Measurements from ENCODE around the gene CHN2. TPM values are rescaled to one million over a fixed set of nuclear protein-coding genes. Genes with fewer than 3 reads are reported as not detected.

CHN2 gene
- total RNA-seq, 1 experiment from 2014 or later, result 2.1 TPM

DNA sequence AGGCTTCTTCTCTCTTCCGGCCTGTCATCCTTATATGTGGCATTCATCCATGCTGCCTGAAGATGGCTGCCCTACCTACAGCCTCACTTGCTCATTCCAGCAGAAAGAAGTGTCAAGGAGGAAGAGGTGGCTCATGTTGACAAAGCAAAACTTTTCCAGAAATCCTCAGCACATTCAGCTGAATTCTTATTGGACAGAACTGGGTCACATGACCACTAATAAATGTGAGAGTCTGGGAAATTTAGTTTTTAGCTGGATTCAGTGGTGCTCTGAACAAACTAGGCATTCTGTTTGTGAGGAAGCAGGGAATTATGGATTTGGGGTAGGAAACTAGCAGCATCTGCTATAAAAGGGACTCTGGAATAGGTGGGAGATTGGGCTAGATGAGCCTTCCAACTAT is 58.6 kb downstream of the CHN2 start:
- Histone ChIP-seq H3K36me3 (ENCODE audit: control insufficient read depth in 1 of 2, insufficient read depth in 2 of 2, low read length in 2 of 2) (no peaks in the 10 kb centered on the region), H3K4me1 (ENCODE audit: control insufficient read depth in 1 of 2, insufficient read depth in 2 of 2, low read length in 2 of 2) (peaks cover 0 to 10% of the 10 kb centered on the region in 2 experiments; a peak in 2 of 4 replicates), H3K4me2 (ENCODE audit: low read length) (no peak overlapping the region), H3K79me2 (ENCODE audit: insufficient read depth, low read length) (no peaks in the 10 kb centered on the region), H4K20me1 (ENCODE audit: insufficient read depth) (no peaks in the 10 kb centered on the region), H3K9me2 (ENCODE audit: insufficient read depth) (no peaks in the 10 kb centered on the region), H3K27me3 (ENCODE audit: insufficient read depth, low read length) (no peaks in the 10 kb centered on the region), H3K9me3 (ENCODE audit: control insufficient read depth in 1 of 2, insufficient read depth in 1 of 2, low read depth in 1 of 2, low read length in 2 of 2) (no peaks in the 10 kb centered on the region), H3K27ac (ENCODE audit: low read depth, low read length) (no peak overlapping the region), H2AFZ (ENCODE audit: low read depth, low read length, poor library complexity, severe bottlenecking) (peak overlapping the region; percentile 35), H3K9ac (ENCODE audit: low read length) (no peak overlapping the region), H3K4me3 (replicated peaks in 1 of 2; ENCODE audit: low read depth in 1 of 2, low read length in 2 of 2) (no peak overlapping the region)
- ChIA-PET CTCF (no interaction called here), RAD21 (ENCODE audit: low non-redundant PET in 1 of 2, low total read pairs in 2 of 2, uncharacterized antibody in 2 of 2, unreplicated experiment in 2 of 2) (no interaction called here), POLR2A (no interaction called here)
- no peak for TF ChIP-seq SP1 (IDR thresholded peaks at IDR 0.05; ENCODE audit: low read depth)
- TF ChIP-seq, protein P1, sequence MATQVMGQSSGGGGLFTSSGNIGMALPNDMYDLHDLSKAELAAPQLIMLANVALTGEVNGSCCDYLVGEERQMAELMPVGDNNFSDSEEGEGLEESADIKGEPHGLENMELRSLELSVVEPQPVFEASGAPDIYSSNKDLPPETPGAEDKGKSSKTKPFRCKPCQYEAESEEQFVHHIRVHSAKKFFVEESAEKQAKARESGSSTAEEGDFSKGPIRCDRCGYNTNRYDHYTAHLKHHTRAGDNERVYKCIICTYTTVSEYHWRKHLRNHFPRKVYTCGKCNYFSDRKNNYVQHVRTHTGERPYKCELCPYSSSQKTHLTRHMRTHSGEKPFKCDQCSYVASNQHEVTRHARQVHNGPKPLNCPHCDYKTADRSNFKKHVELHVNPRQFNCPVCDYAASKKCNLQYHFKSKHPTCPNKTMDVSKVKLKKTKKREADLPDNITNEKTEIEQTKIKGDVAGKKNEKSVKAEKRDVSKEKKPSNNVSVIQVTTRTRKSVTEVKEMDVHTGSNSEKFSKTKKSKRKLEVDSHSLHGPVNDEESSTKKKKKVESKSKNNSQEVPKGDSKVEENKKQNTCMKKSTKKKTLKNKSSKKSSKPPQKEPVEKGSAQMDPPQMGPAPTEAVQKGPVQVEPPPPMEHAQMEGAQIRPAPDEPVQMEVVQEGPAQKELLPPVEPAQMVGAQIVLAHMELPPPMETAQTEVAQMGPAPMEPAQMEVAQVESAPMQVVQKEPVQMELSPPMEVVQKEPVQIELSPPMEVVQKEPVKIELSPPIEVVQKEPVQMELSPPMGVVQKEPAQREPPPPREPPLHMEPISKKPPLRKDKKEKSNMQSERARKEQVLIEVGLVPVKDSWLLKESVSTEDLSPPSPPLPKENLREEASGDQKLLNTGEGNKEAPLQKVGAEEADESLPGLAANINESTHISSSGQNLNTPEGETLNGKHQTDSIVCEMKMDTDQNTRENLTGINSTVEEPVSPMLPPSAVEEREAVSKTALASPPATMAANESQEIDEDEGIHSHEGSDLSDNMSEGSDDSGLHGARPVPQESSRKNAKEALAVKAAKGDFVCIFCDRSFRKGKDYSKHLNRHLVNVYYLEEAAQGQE (IDR thresholded peaks at IDR 0.05; ENCODE audit: low read depth), result no peak
- no peak for TF ChIP-seq ZFX (IDR thresholded peaks at IDR 0.05)
- TF ChIP-seq ELF1 (IDR thresholded peaks at IDR 0.05; ENCODE audit: borderline replicate concordance, low read depth), result no peak
- TF ChIP-seq POLR2AphosphoS5 (IDR thresholded peaks at IDR 0.05; ENCODE audit: low read depth, low read length), result no peak
- TF ChIP-seq TCF7L2 (IDR thresholded peaks at IDR 0.05; ENCODE audit: borderline replicate concordance, extremely low read depth, insufficient read depth, insufficient read length), result no peak
- no peak for ATAC-seq
- DNase-seq (ENCODE audit: low read depth, low spot score), result no peak
- no TSS peak for BruUV-seq (replicated peaks)
- intact Hi-C loops (cut with micrococcal nuclease), result no loop called here

DNA sequence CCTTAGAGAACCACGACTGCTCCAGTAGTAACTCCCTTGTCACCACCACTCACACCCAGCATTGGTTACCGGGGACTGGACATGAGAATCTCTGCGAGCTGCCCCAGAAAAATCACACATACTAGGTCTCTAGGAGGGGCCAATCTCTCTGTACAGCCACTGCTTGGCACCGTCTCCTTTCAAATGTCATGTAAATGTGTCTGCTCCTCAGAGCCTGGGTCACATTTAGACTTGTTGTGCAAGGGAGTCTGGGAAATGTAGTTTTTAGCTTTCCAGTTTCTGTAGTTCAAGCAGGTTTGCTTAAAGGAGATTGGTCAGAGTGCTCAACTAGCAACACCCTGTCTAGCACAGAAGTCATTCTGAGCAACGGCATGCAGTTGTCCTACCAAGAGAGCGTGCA is 60.0 kb downstream of the CHN2 start:
- no peak; the same call in 1 of the 2 replicates for ATAC-seq
- no TSS peak for BruUV-seq (replicated peaks)
- no peak for TF ChIP-seq SIN3A (IDR thresholded peaks at IDR 0.05; ENCODE audit: low read depth)
- no peak for TF ChIP-seq CBX3 (IDR thresholded peaks at IDR 0.05; ENCODE audit: low read depth)
- TF ChIP-seq POLR2A (IDR thresholded peaks at IDR 0.05; ENCODE audit: borderline replicate concordance, extremely low read depth, insufficient read depth, insufficient read length), result no peak
- TF ChIP-seq EGR1 (IDR thresholded peaks at IDR 0.05; ENCODE audit: low read depth), result no peak
- TF ChIP-seq MAX (IDR thresholded peaks at IDR 0.05), result no peak
- no peak for TF ChIP-seq FOSL1 (IDR thresholded peaks at IDR 0.05; ENCODE audit: low read depth)
- no peak for TF ChIP-seq JUND (IDR thresholded peaks at IDR 0.05)
- no peak for TF ChIP-seq ELF1 (IDR thresholded peaks at IDR 0.05; ENCODE audit: borderline replicate concordance, low read depth)
- no peak for TF ChIP-seq EZH2 (IDR thresholded peaks at IDR 0.05)
- no peak for TF ChIP-seq EZH2phosphoT487 (IDR thresholded peaks at IDR 0.05; ENCODE audit: borderline replicate concordance)
- no peak for TF ChIP-seq RAD21 (IDR thresholded peaks at IDR 0.05; ENCODE audit: low read depth)
- TF ChIP-seq ZFX (IDR thresholded peaks at IDR 0.05), result no peak
- TF ChIP-seq CEBPB (IDR thresholded peaks at IDR 0.05; ENCODE audit: low read depth), result no peak
- no peak for TF ChIP-seq POLR2AphosphoS5 (IDR thresholded peaks at IDR 0.05; ENCODE audit: low read depth, low read length)
- no peak for TF ChIP-seq YY1 (IDR thresholded peaks at IDR 0.05; ENCODE audit: extremely low read depth, insufficient replicate concordance, low read depth, low read length)

More for the DNA sequence above, 60.0 kb downstream of the CHN2 start:
- H3K36me3 ChIP-seq (ENCODE audit: control insufficient read depth in 1 of 2, insufficient read depth in 2 of 2, low read length in 2 of 2), result no peaks in the 10 kb centered on the region
- H3K79me2 ChIP-seq (ENCODE audit: insufficient read depth, low read length), result no peaks in the 10 kb centered on the region
- CTCF ChIA-PET, result interaction anchor here (1.2 kb wide), 1 partner anchor 65 kb away, joined by 3 read pairs; no protein-coding TSS in a partner anchor
- no peaks in the 10 kb centered on the region for H3K27me3 ChIP-seq (ENCODE audit: insufficient read depth, low read length)
- H3K4me3 ChIP-seq (replicated peaks in 1 of 2; ENCODE audit: low read depth in 1 of 2, low read length in 2 of 2), result no peak overlapping the region
- peaks cover 0 to 10% of the 10 kb centered on the region in 2 experiments; a peak in 2 of 4 replicates for H3K4me1 ChIP-seq (ENCODE audit: control insufficient read depth in 1 of 2, insufficient read depth in 2 of 2, low read length in 2 of 2)
- no peak for DNase-seq (ENCODE audit: low read depth, low spot score)
- H2AFZ ChIP-seq (ENCODE audit: low read depth, low read length, poor library complexity, severe bottlenecking), result no peak overlapping the region
- intact Hi-C loops (cut with micrococcal nuclease), result no loop called here
- H3K4me2 ChIP-seq (ENCODE audit: low read length), result no peak overlapping the region
- no peaks in the 10 kb centered on the region for H3K9me3 ChIP-seq (ENCODE audit: control insufficient read depth in 1 of 2, insufficient read depth in 1 of 2, low read depth in 1 of 2, low read length in 2 of 2)
- no peak overlapping the region for H3K9ac ChIP-seq (ENCODE audit: low read length)
- POLR2A ChIA-PET, result no interaction called here
- H3K27ac ChIP-seq (ENCODE audit: low read depth, low read length), result no peak overlapping the region
- RAD21 ChIA-PET (ENCODE audit: low non-redundant PET in 1 of 2, low total read pairs in 2 of 2, uncharacterized antibody in 2 of 2, unreplicated experiment in 2 of 2), result no interaction called here
- no peaks in the 10 kb centered on the region for H4K20me1 ChIP-seq (ENCODE audit: insufficient read depth)
- H3K9me2 ChIP-seq (ENCODE audit: insufficient read depth), result no peaks in the 10 kb centered on the region

All from HCT116 (cell line).